PC-3 (cell line): ENCODE measurements around the gene TXNRD1. TPM values are rescaled to one million over a fixed set of nuclear protein-coding genes. Genes with fewer than 3 reads are reported as not detected.
A peak's percentile ranks its signal among the peaks of the same experiment; 100 is the strongest.

ENCODE experiments used
- ATAC-seq: fragments of 200-7000 bp; cut with Tn5 transposase; 2 replicates; pipeline ENCODE4 v1.9.1; 2020; ENCODE audit warnings: mild to moderate bottlenecking, moderate library complexity
- BruUV-seq: library from RNA; stranded (reverse); fragments of 400-500 nt; replicated peaks from 2 replicates; lab custom pipeline; 2021; lab: Mats Ljungman, UMichigan
- CTCF ChIA-PET: fragments of 300-600 bp; sonication (Branson Sonifier 250); formaldehyde crosslinking; loops from one replicate; lab custom pipeline; 2022; ENCODE audit warnings: antibody characterized with exemption; lab: Charles Lee
- POLR2A ChIA-PET: fragments of 300-600 bp; sonication (Branson Sonifier 250); formaldehyde crosslinking; loops from one replicate; lab custom pipeline; 2022; ENCODE audit warnings: antibody characterized with exemption; ENCODE audit not compliant: unreplicated experiment; lab: Charles Lee
- DNase-seq: peaks from one replicate; pipeline ENCODE4 v3.0.0-alpha.2; 2015
- H2AFZ ChIP-seq: fragments of 300-600 bp; sonication (generic); 2 replicates; pipeline ENCODE4 v1.6.0; 2016; ENCODE audit warnings: antibody characterized with exemption, low read length
- H3F3A ChIP-seq: fragments of 300-600 bp; sonication (generic); one replicate; pipeline ENCODE4 v1.6.0; 2017; ENCODE audit warnings: antibody characterized with exemption, low read length, control low read depth, mild to moderate bottlenecking; ENCODE audit not compliant: unreplicated experiment
- H3K27ac ChIP-seq: fragments of 300-600 bp; sonication (generic); 2 replicates; pipeline ENCODE4 v1.5.1; 2016; ENCODE audit warnings: mild to moderate bottlenecking, low read length
- H3K27me3 ChIP-seq: fragments of 300-600 bp; sonication (generic); 2 replicates; pipeline ENCODE4 v1.6.1; 2016; ENCODE audit warnings: low read length, mixed read lengths
- H3K36me3 ChIP-seq: fragments of 300-600 bp; sonication (generic); 2 replicates; pipeline ENCODE4 v1.6.1; 2016; ENCODE audit warnings: low read depth, mixed run types, low read length, mixed read lengths
- H3K4me1 ChIP-seq: fragments of 300-600 bp; sonication (generic); 2 replicates; pipeline ENCODE4 v1.5.1; 2016; ENCODE audit warnings: low read length; ENCODE audit not compliant: insufficient read depth
- H3K4me2 ChIP-seq: fragments of 300-600 bp; sonication (generic); 2 replicates; pipeline ENCODE4 v1.6.0; 2016; ENCODE audit warnings: low read length
- H3K4me3 ChIP-seq: fragments of 300-600 bp; sonication (generic); 2 replicates; pipeline ENCODE4 v1.5.1; 2016; ENCODE audit warnings: mild to moderate bottlenecking, low read length, mixed read lengths
- H3K79me2 ChIP-seq: fragments of 300-600 bp; sonication (generic); 2 replicates; pipeline ENCODE4 v1.6.1; 2017; ENCODE audit warnings: low read length, mixed read lengths
- H3K9ac ChIP-seq: fragments of 300-600 bp; sonication (generic); 2 replicates; pipeline ENCODE4 v1.6.0; 2016; ENCODE audit warnings: mild to moderate bottlenecking, low read length
- H3K9me2 ChIP-seq: fragments of 300-600 bp; sonication (generic); replicated peaks from 2 replicates; pipeline ENCODE4 v1.6.1; 2016; ENCODE audit warnings: mixed run types, low read length, mixed read lengths
- H3K9me3 ChIP-seq: fragments of 300-600 bp; sonication (generic); 2 replicates; pipeline ENCODE4 v1.6.1; 2016; ENCODE audit warnings: low read length, mixed read lengths
- H4K20me1 ChIP-seq: fragments of 300-600 bp; sonication (generic); 2 replicates; pipeline ENCODE4 v1.6.1; 2016; ENCODE audit warnings: low read length, mixed read lengths
- CTCF ChIP-seq: fragments of 300-600 bp; sonication (generic); conservative IDR thresholded peaks from 2 replicates; pipeline ENCODE4 v1.5.1; 2017; ENCODE audit warnings: antibody characterized with exemption, low read depth, mild to moderate bottlenecking, low read length
- EZH2 ChIP-seq: fragments of 300-600 bp; sonication (generic); IDR thresholded peaks from one replicate; pipeline ENCODE4 v1.6.1; 2017; ENCODE audit warnings: antibody characterized with exemption, mild to moderate bottlenecking, low read length; ENCODE audit not compliant: unreplicated experiment
- EZH2phosphoT487 ChIP-seq: fragments of 300-600 bp; sonication (generic); IDR thresholded peaks from 2 replicates; pipeline ENCODE4 v1.6.1; 2018; ENCODE audit warnings: mild to moderate bottlenecking, antibody characterized with exemption, low read length, borderline replicate concordance
- intact Hi-C: fragments of 100-400 bp; cut with micrococcal nuclease; formaldehyde crosslinking; loops from 2 replicates; pipeline ENCODE4 v1.9.0; 2023
- total RNA-seq: library from RNA; depleted of rRNA; stranded (reverse); fragments of >200 nt; gene quantifications from 2 replicates; pipeline ENCODE4 v1.2.3, GENCODE V29; 2014

Gene TXNRD1
- total RNA-seq, 1 experiment from 2014 or later = 419 TPM

- no peaks in the 10 kb centered on the region for H3K9me2 ChIP-seq
- peaks cover 8% of the 10 kb centered on the region; the same call in 1 of the 2 replicates for H3K9me3 ChIP-seq
- TF ChIP-seq EZH2phosphoT487 = no peak
- POLR2A ChIA-PET = interaction anchor here (0.7 kb wide), 1 partner anchor 409 kb away, joined by 12 read pairs; no protein-coding TSS in a partner anchor
- DNase-seq = no peak
- H3K36me3 ChIP-seq = no peaks in the 10 kb centered on the region
- CTCF ChIA-PET = no interaction called here
- no peak overlapping the region for H3K27ac ChIP-seq
- H3K9ac ChIP-seq = no peak overlapping the region
- H3K4me2 ChIP-seq = no peak overlapping the region
- H3F3A ChIP-seq = no peaks in the 10 kb centered on the region
- no TSS peak for BruUV-seq
- no peaks in the 10 kb centered on the region for H4K20me1 ChIP-seq
- H2AFZ ChIP-seq = no peak overlapping the region
- H3K27me3 ChIP-seq = no peaks in the 10 kb centered on the region
- H3K4me1 ChIP-seq = no peaks in the 10 kb centered on the region
- intact Hi-C loops = no loop called here
- ATAC-seq = peak; percentile 50
- no peak overlapping the region for H3K4me3 ChIP-seq
- no peaks in the 10 kb centered on the region for H3K79me2 ChIP-seq
These were observed 28.0 kb upstream of the TXNRD1 start for GRCh38 chr12:104187446-104188155.

GRCh38 chr12:104188534-104188933, 27.0 kb upstream of the TXNRD1 start:
- ATAC-seq = no peak
- intact Hi-C loops = no loop called here

DNA sequence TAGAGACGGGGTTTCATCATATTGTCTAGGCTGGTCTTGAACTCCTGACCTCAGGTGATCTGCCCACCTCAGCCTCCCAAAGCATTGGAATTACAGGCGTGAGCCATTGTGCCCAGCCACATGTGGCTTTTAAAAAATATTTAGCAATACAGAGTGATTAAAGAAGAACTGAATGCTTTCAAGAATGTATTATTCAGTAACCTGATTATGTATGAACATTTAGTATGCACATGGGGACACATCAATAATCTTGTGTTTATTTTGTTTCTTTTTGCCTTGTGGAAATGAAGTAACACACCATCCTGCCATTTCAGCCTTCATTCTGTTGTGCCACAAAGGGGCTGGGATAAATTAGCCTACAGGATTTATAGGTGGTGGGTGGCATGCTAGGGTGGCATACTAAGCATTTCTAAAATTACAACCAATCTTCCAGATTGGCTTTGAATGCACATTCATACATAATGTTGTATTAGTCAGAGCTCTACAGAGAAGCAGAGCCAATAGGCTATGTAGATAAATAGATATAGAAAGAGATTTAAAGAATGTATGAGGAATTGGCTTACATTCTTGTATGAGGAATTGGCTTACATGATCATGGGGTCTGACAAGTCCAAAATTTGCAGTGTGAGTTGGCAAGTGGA, 25.5 kb upstream of the TXNRD1 start:
- intact Hi-C loops = no loop called here
- no peak overlapping the region for H3K4me2 ChIP-seq
- no peak overlapping the region for H3K4me3 ChIP-seq
- no peak overlapping the region for H3K27ac ChIP-seq
- no peaks in the 10 kb centered on the region for H3K9me3 ChIP-seq
- TF ChIP-seq EZH2phosphoT487 (no peak), EZH2 (no peak), CTCF (no peak)
- H3K27me3 ChIP-seq = no peaks in the 10 kb centered on the region
- H3K4me1 ChIP-seq = peaks cover 3% of the 10 kb centered on the region; the same call in 1 of the 2 replicates
- no TSS peak for BruUV-seq
- H2AFZ ChIP-seq = no peak overlapping the region
- DNase-seq (peak; percentile 38), ATAC-seq (peak; percentile 23)
- no peaks in the 10 kb centered on the region for H3K36me3 ChIP-seq
- H3F3A ChIP-seq = no peaks in the 10 kb centered on the region
- no peaks in the 10 kb centered on the region for H4K20me1 ChIP-seq
- ChIA-PET POLR2A (no interaction called here), CTCF (no interaction called here)
- no peaks in the 10 kb centered on the region for H3K79me2 ChIP-seq
- H3K9ac ChIP-seq = no peak overlapping the region
- no peaks in the 10 kb centered on the region for H3K9me2 ChIP-seq

More at GRCh38 chr12:104188534-104188933, 27.0 kb upstream of the TXNRD1 start:
- Histone ChIP-seq H3K27me3 (no peaks in the 10 kb centered on the region), H3K36me3 (no peaks in the 10 kb centered on the region), H3K79me2 (no peaks in the 10 kb centered on the region), H3K9me3 (peaks cover 8% of the 10 kb centered on the region; the same call in 1 of the 2 replicates), H2AFZ (no peak overlapping the region), H4K20me1 (no peaks in the 10 kb centered on the region), H3K9ac (no peak overlapping the region), H3K4me3 (no peak overlapping the region), H3K27ac (no peak overlapping the region), H3K4me1 (peaks cover 3% of the 10 kb centered on the region; the same call in 1 of the 2 replicates), H3F3A (no peaks in the 10 kb centered on the region), H3K9me2 (no peaks in the 10 kb centered on the region), H3K4me2 (no peak overlapping the region)
- TF ChIP-seq EZH2 = no peak
- no peak for TF ChIP-seq EZH2phosphoT487
- no peak for TF ChIP-seq CTCF
- ChIA-PET CTCF (no interaction called here), POLR2A (interaction anchor here (0.7 kb wide), 1 partner anchor 408 kb away, joined by 12 read pairs; no protein-coding TSS in a partner anchor)
- DNase-seq = no peak
- no TSS peak for BruUV-seq
